Activated naive CD4-positive, alpha-beta T cell treated with anti-CD3 and anti-CD28 coated beads, Interleukin-2, amount 50 U/mL, for 72 hours (primary cell): ENCODE measurements around the gene TMED5. TPM values are rescaled to one million over a fixed set of nuclear protein-coding genes. Genes with fewer than 3 reads are reported as not detected.

Experiments used
- ATAC-seq, 2 donors: fragments of 150-1000 bp; cut with Tn5 transposase; 2 replicates each; pipeline ENCODE4 v1.10.0; 2021; ENCODE audit warnings: mild to moderate bottlenecking in 2 of 2, moderate library complexity in 2 of 2
- DNase-seq, 2 donors: peaks; one replicate each; pipeline ENCODE4 v3.0.0; 2021 to 2022; ENCODE audit warnings: low spot score in 2 of 2
- H3K27ac Mint-ChIP-seq, 2 donors: one replicate each; pipeline ENCODE4 v1.8.0; 2022; ENCODE audit warnings: mild to moderate bottlenecking in 2 of 2, mixed read lengths in 2 of 2
- H3K36me3 Mint-ChIP-seq, 2 donors: one replicate each; pipeline ENCODE4 v1.8.0; 2022; ENCODE audit warnings: mixed read lengths in 2 of 2
- H3K9me3 Mint-ChIP-seq, 2 donors: one replicate each; pipeline ENCODE4 v1.8.0; 2022; ENCODE audit warnings: mixed read lengths in 2 of 2
- total RNA-seq, 2 donors: library from RNA; stranded (reverse); gene quantifications; one replicate each; pipeline ENCODE4 v1.2.3, GENCODE V29; 2022

The TMED5 gene
- total RNA-seq, 2 donors from 2014 or later: 22.2 to 30.0 TPM

GRCh38 chr1:93108335-93108734, 71.9 kb downstream of the TMED5 start:
- H3K27ac Mint-ChIP-seq: no peak overlapping the region
- H3K36me3 Mint-ChIP-seq: peaks cover 30 to 56% of the 10 kb centered on the region in 2 donors
- peaks cover 3 to 13% of the 10 kb centered on the region in 2 donors for H3K9me3 Mint-ChIP-seq
- ATAC-seq: no peak
- no peak for DNase-seq

- peaks cover 3 to 13% of the 10 kb centered on the region in 2 donors for H3K9me3 Mint-ChIP-seq
- no peak overlapping the region for H3K27ac Mint-ChIP-seq
- peaks cover 26 to 60% of the 10 kb centered on the region in 2 donors for H3K36me3 Mint-ChIP-seq
Observed at GRCh38 chr1:93107395-93107794, 72.8 kb downstream of the TMED5 start.

GRCh38 chr1:93106226-93106625, 74.0 kb downstream of the TMED5 start:
- Mint-ChIP-seq H3K27ac (no peak overlapping the region), H3K36me3 (peaks cover 26 to 63% of the 10 kb centered on the region in 2 donors), H3K9me3 (peaks cover 3 to 13% of the 10 kb centered on the region in 2 donors)
- DNase-seq: no peak
- no peak for ATAC-seq

More at GRCh38 chr1:93107395-93107794, 72.8 kb downstream of the TMED5 start:
- no peak for DNase-seq
- ATAC-seq: no peak

- H3K27ac Mint-ChIP-seq: no peak overlapping the region
- no peak for ATAC-seq
- H3K9me3 Mint-ChIP-seq: peaks cover 3 to 8% of the 10 kb centered on the region in 2 donors
- peaks cover 18 to 39% of the 10 kb centered on the region in 2 donors for H3K36me3 Mint-ChIP-seq
- no peak for DNase-seq
Observed at GRCh38 chr1:93102142-93102541, 78.1 kb downstream of the TMED5 start.

Other genes starting within 250 kb of the TMED5 start
- gene DIPK1A, start 219.0 kb downstream of the TMED5 start, total RNA-seq: 1 to 10 TPM; 5.8 to 8.0 TPM
- 10 to 100 TPM; 69.7 to 98.7 TPM for gene MTF2, start 101.1 kb downstream of the TMED5 start, total RNA-seq
- 10 to 100 TPM in 1 of 2 donors, 1 to 10 TPM in 1; 9.6 to 22.6 TPM for gene CCDC18, start 311 bp upstream of the TMED5 start, total RNA-seq
- 10 to 100 TPM; 78.8 to 93.0 TPM for gene DR1, start 165.5 kb upstream of the TMED5 start, total RNA-seq